Measurements from ENCODE around the gene PBX3.

The PBX3 gene

DNA sequence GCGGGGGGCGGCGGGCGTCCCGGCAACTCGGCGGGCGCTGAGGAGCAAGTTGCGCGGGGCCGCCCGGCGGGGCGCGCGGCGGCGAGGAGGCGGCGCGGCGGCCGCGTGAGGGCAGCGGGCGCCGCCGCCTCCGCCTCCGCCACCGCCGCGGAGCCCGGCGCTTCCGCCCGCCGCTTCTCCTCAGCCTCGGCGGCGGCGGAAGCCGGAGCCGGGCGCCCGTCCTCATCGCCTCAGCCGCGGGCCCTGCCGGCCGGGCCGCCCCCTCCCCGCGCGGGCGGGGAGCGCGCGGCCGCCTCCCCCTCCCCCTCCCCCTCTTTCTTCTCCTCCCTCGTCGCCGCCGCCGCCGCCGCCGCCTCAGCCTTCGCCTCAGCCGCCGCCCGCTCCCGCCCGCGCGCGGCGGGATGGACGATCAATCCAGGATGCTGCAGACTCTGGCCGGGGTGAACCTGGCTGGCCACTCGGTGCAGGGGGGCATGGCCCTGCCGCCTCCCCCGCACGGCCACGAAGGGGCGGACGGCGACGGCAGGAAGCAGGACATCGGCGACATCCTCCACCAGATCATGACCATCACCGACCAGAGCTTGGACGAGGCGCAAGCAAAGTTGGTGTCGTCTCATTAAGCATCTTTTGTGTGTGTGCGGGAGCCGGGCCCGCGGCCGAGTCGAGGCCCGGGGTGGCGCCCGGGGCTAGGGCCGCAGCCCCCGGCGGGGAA, at the start of gene PBX3:
TSS of gene PBX3 (plus strand) at position 321 of the 712 bp plus-strand sequence.
- FAIRE-seq, result no peak
- TF ChIP-seq POLR2A (IDR thresholded peaks at IDR 0.05; ENCODE audit: low read depth, low read length), result peak; percentile 53
- DNase-seq (ENCODE audit: insufficient read length, low spot score), result peak; percentile 56

DNA sequence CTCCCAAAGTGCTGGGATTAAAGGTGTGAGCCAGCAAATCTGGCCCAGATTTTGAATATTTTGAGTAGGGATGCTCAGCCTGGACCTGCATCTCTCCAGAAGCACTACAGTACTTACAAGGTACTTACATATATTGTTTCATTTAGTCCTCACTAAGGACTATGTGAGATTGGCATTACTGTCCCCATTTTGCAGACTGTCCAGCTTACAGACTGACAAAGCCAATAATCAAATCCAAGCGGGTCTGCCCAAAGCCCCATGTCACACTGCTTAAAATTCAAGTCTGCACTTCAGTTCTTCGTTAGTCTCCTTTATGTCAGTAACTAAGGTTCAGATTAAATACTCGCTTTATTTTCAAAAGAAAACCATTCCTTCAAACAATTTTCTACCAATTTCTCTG, 47.3 kb upstream of the PBX3 start:
- DNase-seq (ENCODE audit: insufficient read length, low spot score) (no peak), FAIRE-seq (peak; percentile 23)
- no peak for TF ChIP-seq POLR2A (IDR thresholded peaks at IDR 0.05; ENCODE audit: low read depth, low read length)

- FAIRE-seq (no peak), DNase-seq (ENCODE audit: insufficient read length, low spot score) (peak; percentile 33)
- TF ChIP-seq POLR2A (IDR thresholded peaks at IDR 0.05; ENCODE audit: low read depth, low read length), result no peak
Observed at GRCh38 chr9:125700791-125701190, 46.4 kb upstream of the PBX3 start.

- peak; percentile 85 for DNase-seq (ENCODE audit: insufficient read length, low spot score)
- peak; percentile 100 for FAIRE-seq
- TF ChIP-seq POLR2A (IDR thresholded peaks at IDR 0.05; ENCODE audit: low read depth, low read length), result no peak
Observed at GRCh38 chr9:125701351-125701750, 45.8 kb upstream of the PBX3 start.

DNA sequence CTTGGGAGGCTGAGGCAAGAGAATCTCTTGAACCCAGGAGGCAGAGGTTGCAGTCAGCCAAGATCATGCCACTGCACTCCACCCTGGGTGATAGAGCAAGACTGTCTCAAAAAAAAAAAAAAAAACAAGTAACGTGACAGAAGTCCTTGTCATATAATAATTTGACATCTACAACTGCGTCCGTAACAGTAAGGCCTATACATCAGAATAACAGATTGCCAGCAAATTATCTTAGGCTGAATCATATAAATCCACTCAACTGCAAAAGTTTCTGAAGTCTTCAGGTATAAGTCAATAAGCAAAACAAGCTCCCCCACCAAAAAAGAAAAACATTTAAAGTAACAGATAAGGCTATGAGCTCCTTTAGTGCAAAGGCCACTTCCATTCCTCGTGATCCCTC, 43.5 kb upstream of the PBX3 start:
- TF ChIP-seq POLR2A (IDR thresholded peaks at IDR 0.05; ENCODE audit: low read depth, low read length), result no peak
- FAIRE-seq, result no peak
- no peak for DNase-seq (ENCODE audit: insufficient read length, low spot score)

GRCh38 chr9:125705893-125706292, 41.3 kb upstream of the PBX3 start:
- no peak for TF ChIP-seq POLR2A (IDR thresholded peaks at IDR 0.05; ENCODE audit: low read depth, low read length)
- no peak for FAIRE-seq
- no peak for DNase-seq (ENCODE audit: insufficient read length, low spot score)

- FAIRE-seq (peak; percentile 81), DNase-seq (ENCODE audit: insufficient read length, low spot score) (peak; percentile 99)
Observed at GRCh38 chr9:125706651-125707471, 40.3 kb upstream of the PBX3 start, which contains the start of gene MAPKAP1. TSS of gene MAPKAP1 (minus strand) at chr9:125707208. CDS start at chr9:125672574, 34,634 bp downstream.

GRCh38 chr9:125707472-125707804, 39.7 kb upstream of the PBX3 start:
- no peak for TF ChIP-seq POLR2A (IDR thresholded peaks at IDR 0.05; ENCODE audit: low read depth, low read length)
- DNase-seq (ENCODE audit: insufficient read length, low spot score) (no peak), FAIRE-seq (no peak)

More at GRCh38 chr9:125706651-125707471, 40.3 kb upstream of the PBX3 start, which contains the start of gene MAPKAP1:
- peak; percentile 70 for TF ChIP-seq POLR2A (IDR thresholded peaks at IDR 0.05; ENCODE audit: low read depth, low read length)

GRCh38 chr9:125726456-125727132, 20.6 kb upstream of the PBX3 start:
- peak; percentile 11 for FAIRE-seq
- no peak for TF ChIP-seq POLR2A (IDR thresholded peaks at IDR 0.05; ENCODE audit: low read depth, low read length)
- DNase-seq (ENCODE audit: insufficient read length, low spot score), result no peak

DNA sequence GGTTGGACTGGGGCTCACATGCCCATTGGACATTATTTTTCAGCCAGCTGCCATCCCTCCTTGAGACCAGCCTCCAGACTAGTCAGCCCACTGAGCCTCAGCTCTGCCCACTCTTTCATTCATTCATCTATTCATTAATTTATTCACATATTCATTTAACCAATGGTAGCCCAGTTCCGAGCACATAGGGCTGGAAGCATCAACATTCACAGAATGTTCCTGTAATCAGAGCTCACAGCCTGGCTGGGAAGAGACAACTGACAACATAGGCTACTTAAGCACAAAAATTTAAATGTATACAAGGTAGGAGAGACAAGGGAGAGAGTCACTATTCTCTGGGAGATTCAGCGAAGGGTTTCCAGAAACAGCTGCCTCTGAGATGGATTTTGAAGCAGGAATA, 17.0 kb upstream of the PBX3 start:
- no peak for DNase-seq (ENCODE audit: insufficient read length, low spot score)
- no peak for FAIRE-seq
- TF ChIP-seq POLR2A (IDR thresholded peaks at IDR 0.05; ENCODE audit: low read depth, low read length), result no peak

DNA sequence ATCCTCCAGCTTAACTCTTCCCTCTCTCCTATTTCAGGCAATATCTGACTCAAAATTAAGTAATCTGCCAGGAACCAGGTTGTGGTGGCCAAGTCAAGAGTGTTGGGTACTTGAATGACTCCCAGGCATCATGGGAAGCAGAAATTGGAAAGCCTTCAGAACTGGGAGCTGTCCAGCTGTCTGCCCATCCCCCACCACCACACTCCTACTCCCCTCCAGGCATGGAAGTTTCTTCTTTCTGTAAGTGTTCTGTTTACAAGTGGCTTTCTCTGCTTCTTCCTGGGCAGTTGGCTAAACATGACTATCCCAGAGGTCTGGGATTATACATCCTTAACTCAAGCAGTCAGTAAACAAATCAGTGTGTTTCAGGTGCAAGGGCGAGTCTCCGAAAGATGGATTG, 14.6 kb upstream of the PBX3 start:
- TF ChIP-seq POLR2A (IDR thresholded peaks at IDR 0.05; ENCODE audit: low read depth, low read length), result no peak
- FAIRE-seq, result no peak
- DNase-seq (ENCODE audit: insufficient read length, low spot score), result no peak

- no peak for TF ChIP-seq POLR2A (IDR thresholded peaks at IDR 0.05; ENCODE audit: low read depth, low read length)
- DNase-seq (ENCODE audit: insufficient read length, low spot score), result no peak
- no peak for FAIRE-seq
Observed at GRCh38 chr9:125739436-125739835, 7.7 kb upstream of the PBX3 start.

GRCh38 chr9:125742657-125743056, 4.5 kb upstream of the PBX3 start:
- no peak for TF ChIP-seq POLR2A (IDR thresholded peaks at IDR 0.05; ENCODE audit: low read depth, low read length)
- DNase-seq (ENCODE audit: insufficient read length, low spot score) (no peak), FAIRE-seq (no peak)

Data from H54 (cell line).